Vagina (tissue), 2 donors: ENCODE data around the gene ATXN2L. TPM values are rescaled to one million over a fixed set of nuclear protein-coding genes. Genes with fewer than 3 reads are reported as not detected.

Source experiments
- DNase-seq, 2 donors: peaks; one replicate each; pipeline ENCODE4 v3.0.0-alpha.2; 2017; ENCODE audit errors: extremely low spot score in 2 of 2
- H3K27ac ChIP-seq: fragments of 200-600 bp; sonication (generic); one replicate; pipeline ENCODE4 v1.5.1; 2019
- H3K27me3 ChIP-seq: fragments of 200-600 bp; sonication (generic); one replicate; pipeline ENCODE4 v1.5.1; 2019
- H3K36me3 ChIP-seq, 2 donors: fragments of 200-600 bp; sonication (generic); one replicate each; pipeline ENCODE4 v1.5.1; 2017 to 2019
- H3K4me1 ChIP-seq: fragments of 200-600 bp; sonication (generic); one replicate; pipeline ENCODE4 v1.5.1; 2019
- H3K4me3 ChIP-seq, 2 donors: fragments of 200-600 bp; sonication (generic); 1 replicate in 1 of 2; 2 replicates in 1 of 2; pipeline ENCODE4 v1.5.1; 2016 to 2019
- H3K9me3 ChIP-seq: fragments of 200-600 bp; sonication (generic); one replicate; pipeline ENCODE4 v1.5.1; 2019
- POLR2A ChIP-seq, 2 donors: fragments of 450-650 bp; IDR thresholded peaks; one replicate each; pipeline ENCODE4 v1.6.1; 2017; ENCODE audit warnings: antibody characterized with exemption in 2 of 2, mild to moderate bottlenecking in 2 of 2, moderate library complexity in 2 of 2
- POLR2AphosphoS5 ChIP-seq, 2 donors: sonication (generic); formaldehyde crosslinking; IDR thresholded peaks; one replicate each; pipeline ENCODE4 v1.9.0; 2017; ENCODE audit warnings: antibody characterized with exemption in 2 of 2, mild to moderate bottlenecking in 2 of 2, low read depth in 1 of 2; ENCODE audit not compliant: insufficient read depth in 1 of 2
- intact Hi-C: fragments of 100-400 bp; cut with DNase I; formaldehyde crosslinking; loops from one replicate; pipeline ENCODE4 v1.15.1; 2023
- total RNA-seq: library from RNA; depleted of rRNA; stranded (reverse); fragments of >200 nt; gene quantifications from one replicate; pipeline ENCODE4 v1.2.3, GENCODE V29; 2016
- TF ChIP-seq, protein P1 (sequence below), 3 experiments: fragments of 450-650 bp in 2 of 3; fragments of 200-600 bp in 1 of 3; sonication (generic) in 1 of 3; IDR thresholded peaks; one replicate each; pipeline ENCODE4 v1.5.1; 2017 to 2019; ENCODE audit warnings: antibody characterized with exemption in 3 of 3, mild to moderate bottlenecking in 2 of 3, moderate library complexity in 2 of 3

The ATXN2L gene
- total RNA-seq, 1 donor from 2014 or later: 76.4 TPM

DNA sequence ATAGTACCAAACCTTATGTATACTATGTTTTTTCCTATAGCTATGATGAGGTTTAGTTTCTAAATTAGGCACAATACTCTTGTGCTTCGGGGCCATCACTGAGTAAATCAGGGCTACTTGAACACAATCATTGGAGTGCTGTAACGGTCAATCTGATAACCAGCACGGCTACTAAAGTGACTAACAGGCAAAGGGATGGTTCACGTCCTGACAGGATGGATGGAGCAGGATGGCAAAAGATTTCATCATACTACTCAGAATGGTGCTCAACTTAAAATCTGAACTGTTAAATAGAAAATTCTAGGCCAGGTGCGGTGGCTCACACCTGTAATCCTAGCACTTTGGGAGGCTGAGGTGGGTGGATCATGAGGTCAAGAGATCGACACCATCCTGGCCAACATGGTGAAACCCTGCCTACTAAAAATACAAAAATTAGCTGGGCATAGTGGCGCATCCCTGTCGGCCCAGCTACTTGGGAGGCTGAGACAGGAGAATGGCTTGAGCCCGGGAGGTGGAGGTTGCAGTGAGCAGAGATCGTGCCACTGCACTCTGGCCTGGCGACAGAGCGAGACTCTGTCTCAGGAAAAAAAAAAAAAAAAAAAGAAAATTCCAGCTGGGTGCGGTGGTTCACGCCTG, 16.3 kb downstream of the ATXN2L start:
- H3K36me3 ChIP-seq: peaks cover 3 to 66% of the 10 kb centered on the region in 2 donors

DNA sequence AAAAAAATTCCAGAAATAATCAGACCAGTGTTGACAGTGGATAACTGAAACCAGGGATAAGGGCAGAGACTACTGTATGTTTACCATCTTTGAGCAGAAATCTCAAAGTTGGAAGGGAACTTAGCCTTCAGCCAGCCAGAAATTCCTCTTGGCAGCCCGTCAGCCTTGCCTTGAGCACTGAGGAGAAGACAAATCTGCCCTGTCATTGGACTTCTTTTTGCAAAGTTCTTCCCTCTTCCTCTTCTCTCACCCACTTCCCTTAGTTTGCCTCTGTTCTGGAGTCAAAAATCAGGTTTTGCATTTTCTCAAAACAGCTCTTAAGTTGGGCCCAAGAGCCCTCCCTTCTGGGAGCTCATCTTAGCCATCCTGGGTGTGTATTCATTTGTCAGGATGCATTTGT, 17.1 kb downstream of the ATXN2L start:
- Histone ChIP-seq H3K27ac (no peak overlapping the region), H3K27me3 (no peaks in the 10 kb centered on the region), H3K4me3 (no peak overlapping the region), H3K9me3 (no peaks in the 10 kb centered on the region), H3K4me1 (peaks cover 5% of the 10 kb centered on the region), H3K36me3 (peaks cover 3 to 66% of the 10 kb centered on the region in 2 donors)
- TF ChIP-seq POLR2A (IDR thresholded peaks at IDR 0.05): no peak
- no peak for TF ChIP-seq POLR2AphosphoS5 (IDR thresholded peaks at IDR 0.05; ENCODE audit: insufficient read depth in 1 of 2, low read depth in 1 of 2)
- TF ChIP-seq, protein P1, sequence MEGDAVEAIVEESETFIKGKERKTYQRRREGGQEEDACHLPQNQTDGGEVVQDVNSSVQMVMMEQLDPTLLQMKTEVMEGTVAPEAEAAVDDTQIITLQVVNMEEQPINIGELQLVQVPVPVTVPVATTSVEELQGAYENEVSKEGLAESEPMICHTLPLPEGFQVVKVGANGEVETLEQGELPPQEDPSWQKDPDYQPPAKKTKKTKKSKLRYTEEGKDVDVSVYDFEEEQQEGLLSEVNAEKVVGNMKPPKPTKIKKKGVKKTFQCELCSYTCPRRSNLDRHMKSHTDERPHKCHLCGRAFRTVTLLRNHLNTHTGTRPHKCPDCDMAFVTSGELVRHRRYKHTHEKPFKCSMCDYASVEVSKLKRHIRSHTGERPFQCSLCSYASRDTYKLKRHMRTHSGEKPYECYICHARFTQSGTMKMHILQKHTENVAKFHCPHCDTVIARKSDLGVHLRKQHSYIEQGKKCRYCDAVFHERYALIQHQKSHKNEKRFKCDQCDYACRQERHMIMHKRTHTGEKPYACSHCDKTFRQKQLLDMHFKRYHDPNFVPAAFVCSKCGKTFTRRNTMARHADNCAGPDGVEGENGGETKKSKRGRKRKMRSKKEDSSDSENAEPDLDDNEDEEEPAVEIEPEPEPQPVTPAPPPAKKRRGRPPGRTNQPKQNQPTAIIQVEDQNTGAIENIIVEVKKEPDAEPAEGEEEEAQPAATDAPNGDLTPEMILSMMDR (IDR thresholded peaks at IDR 0.05): no peak
- DNase-seq: no peak
- intact Hi-C loops: no loop called here

More for the DNA sequence above, 16.3 kb downstream of the ATXN2L start:
- no peak for DNase-seq
- no peaks in the 10 kb centered on the region for H3K27me3 ChIP-seq
- TF ChIP-seq POLR2AphosphoS5 (IDR thresholded peaks at IDR 0.05; ENCODE audit: insufficient read depth in 1 of 2, low read depth in 1 of 2) (no peak), POLR2A (IDR thresholded peaks at IDR 0.05) (no peak)
- TF ChIP-seq, protein P1 (IDR thresholded peaks at IDR 0.05): no peak
- intact Hi-C loops: no loop called here
- no peak overlapping the region for H3K27ac ChIP-seq
- H3K9me3 ChIP-seq: no peaks in the 10 kb centered on the region
- H3K4me1 ChIP-seq: no peaks in the 10 kb centered on the region
- no peak overlapping the region for H3K4me3 ChIP-seq

DNA sequence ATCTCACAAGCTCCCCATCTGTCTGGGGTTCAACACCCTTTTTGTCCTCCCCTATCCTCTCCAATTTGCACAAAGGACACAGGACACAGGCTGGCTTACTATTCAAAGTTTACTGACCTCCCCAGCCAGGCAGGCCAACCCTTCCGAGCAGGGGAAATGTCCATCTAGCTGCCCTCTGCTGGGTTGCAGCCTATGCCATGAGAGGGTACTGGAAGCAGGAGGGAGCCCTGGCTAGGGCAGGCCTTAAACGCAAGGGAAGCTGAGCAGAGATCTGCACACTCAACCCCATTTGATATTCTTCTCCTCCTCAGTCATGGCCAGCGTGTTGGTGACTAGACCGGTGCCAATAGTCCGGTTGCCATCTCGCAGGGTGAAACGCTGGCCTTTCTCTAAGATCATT, 19.9 kb downstream of the ATXN2L start:
- no peaks in the 10 kb centered on the region for H3K9me3 ChIP-seq
- intact Hi-C loops: no loop called here
- H3K27ac ChIP-seq: no peak overlapping the region
- H3K27me3 ChIP-seq: no peaks in the 10 kb centered on the region
- no peak overlapping the region for H3K4me3 ChIP-seq
- peaks cover 26% of the 10 kb centered on the region for H3K4me1 ChIP-seq
- peaks cover 0 to 38% of the 10 kb centered on the region in 2 donors for H3K36me3 ChIP-seq
- no peak for DNase-seq
- TF ChIP-seq, protein P1 (IDR thresholded peaks at IDR 0.05): no peak
- TF ChIP-seq POLR2AphosphoS5 (IDR thresholded peaks at IDR 0.05; ENCODE audit: insufficient read depth in 1 of 2, low read depth in 1 of 2): no peak
- TF ChIP-seq POLR2A (IDR thresholded peaks at IDR 0.05): no peak

DNA sequence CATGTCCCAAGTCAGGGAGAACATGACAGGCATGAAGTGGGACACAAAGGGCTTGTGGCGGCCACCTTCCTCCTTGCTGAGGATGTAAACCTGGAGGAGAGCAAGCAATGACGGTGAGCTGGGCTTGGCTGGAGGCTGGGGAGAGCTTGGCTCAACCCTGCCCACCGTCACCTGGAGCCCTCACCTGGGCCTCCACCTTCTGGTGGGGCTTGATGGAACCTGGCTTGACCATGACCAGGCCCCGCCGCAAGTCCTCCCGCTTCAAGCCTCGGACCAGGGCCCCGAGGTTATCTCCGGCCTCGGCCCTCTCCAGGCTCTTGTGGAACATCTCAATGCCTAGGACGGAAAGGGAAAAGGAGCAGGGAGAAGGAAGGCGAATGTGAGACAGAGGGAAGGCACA, 21.0 kb downstream of the ATXN2L start:
- Histone ChIP-seq H3K9me3 (no peaks in the 10 kb centered on the region), H3K4me3 (no peak overlapping the region), H3K27me3 (no peaks in the 10 kb centered on the region), H3K36me3 (peaks cover 0 to 31% of the 10 kb centered on the region in 2 donors), H3K4me1 (peaks cover 29% of the 10 kb centered on the region), H3K27ac (no peak overlapping the region)
- DNase-seq: no peak
- TF ChIP-seq POLR2A (IDR thresholded peaks at IDR 0.05) (no peak), POLR2AphosphoS5 (IDR thresholded peaks at IDR 0.05; ENCODE audit: insufficient read depth in 1 of 2, low read depth in 1 of 2) (no peak)
- intact Hi-C loops: no loop called here

DNA sequence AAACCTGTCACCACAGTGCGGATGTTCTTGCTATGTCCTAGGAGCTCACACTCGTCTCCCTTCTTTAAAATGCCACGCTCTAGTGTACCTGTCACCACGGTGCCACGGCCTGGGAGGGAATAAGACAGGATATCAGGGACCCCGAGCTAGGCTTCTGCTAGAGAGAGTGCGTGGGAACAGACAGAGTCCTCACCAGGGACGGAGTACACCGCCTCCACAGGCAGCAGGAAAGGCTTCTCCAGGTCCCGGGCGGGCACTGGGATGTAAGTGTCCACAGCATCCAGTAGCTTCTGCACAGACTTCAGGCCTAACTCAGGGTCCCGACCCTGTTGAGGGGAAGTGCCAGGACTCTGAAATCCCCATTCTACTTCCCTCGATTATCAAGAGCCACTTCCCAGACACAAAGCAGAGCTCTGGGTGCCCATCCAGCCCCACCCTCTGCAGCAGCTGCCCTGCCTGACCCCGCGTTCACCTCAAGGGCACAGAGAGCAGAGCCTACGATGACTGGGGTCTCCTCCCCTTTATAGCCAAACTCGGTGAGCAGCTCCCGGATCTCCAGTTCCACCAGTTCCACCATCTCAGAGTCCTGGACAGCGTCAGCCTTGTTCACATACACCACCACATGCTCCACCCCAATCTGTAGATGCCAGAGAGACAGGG, 21.6 kb downstream of the ATXN2L start:
- no peak for TF ChIP-seq POLR2AphosphoS5 (IDR thresholded peaks at IDR 0.05; ENCODE audit: insufficient read depth in 1 of 2, low read depth in 1 of 2)
- TF ChIP-seq, protein P1 (IDR thresholded peaks at IDR 0.05): no peak
- TF ChIP-seq POLR2A (IDR thresholded peaks at IDR 0.05): no peak
- Histone ChIP-seq H3K9me3 (no peaks in the 10 kb centered on the region), H3K27ac (no peak overlapping the region), H3K4me3 (no peak overlapping the region), H3K27me3 (no peaks in the 10 kb centered on the region), H3K36me3 (peaks cover 0 to 31% of the 10 kb centered on the region in 2 donors), H3K4me1 (peaks cover 29% of the 10 kb centered on the region)
- intact Hi-C loops: no loop called here
- DNase-seq: no peak
